Measurements from ENCODE around the gene ZBTB21.

GRCh38 chr21:41941941-41942340 lies 68.2 kb downstream of the ZBTB21 start:
- no peak for TF ChIP-seq REST (IDR thresholded peaks at IDR 0.05; ENCODE audit: insufficient read depth in 1 of 2, low read depth in 2 of 2, low read length in 2 of 2)
- TF ChIP-seq TAF1 (IDR thresholded peaks at IDR 0.05; ENCODE audit: borderline replicate concordance, insufficient read depth, low read length), result no peak
- TF ChIP-seq POLR2AphosphoS5 (IDR thresholded peaks at IDR 0.05; ENCODE audit: low read depth, low read length), result no peak
- TF ChIP-seq SIN3A (IDR thresholded peaks at IDR 0.05; ENCODE audit: borderline replicate concordance, insufficient read depth, low read length), result no peak
- no peak for TF ChIP-seq FOXP2 (optimal IDR thresholded peaks at IDR 0.05; ENCODE audit: borderline replicate concordance, extremely low read depth, extremely low read length, insufficient read depth)

Measured in PFSK-1 (cell line).